Stimulated activated CD4-positive, alpha-beta T cell treated with anti-CD3 and anti-CD28 coated beads, Interleukin-2, amount 100 ng/mL, for 48 hours (primary cell): ENCODE results near the gene CRACR2B.

ENCODE experiments used
- DNase-seq, 2 donors: peaks; one replicate each; pipeline ENCODE4 v3.0.0-alpha.2; 2020

CRACR2B gene

DNA sequence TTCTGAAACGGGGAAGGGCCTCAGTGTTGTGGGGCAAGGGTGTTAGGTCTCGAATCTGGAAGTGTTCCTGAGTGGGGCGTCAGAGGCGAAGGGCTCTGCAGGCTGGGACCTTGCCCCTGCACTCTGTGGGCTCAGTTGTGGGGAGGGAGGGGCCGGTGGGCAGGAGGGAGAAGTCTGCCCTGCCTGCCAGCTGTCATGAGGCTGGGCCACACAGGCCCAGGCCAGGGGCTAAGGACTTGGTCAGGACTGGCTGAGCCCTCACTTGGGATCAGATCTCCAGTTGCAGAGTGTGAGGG, at the start of gene CRACR2B:
Gene CRACR2B (plus strand): TSS at position 23 of the 296 bp plus-strand sequence. CDS start 689 bp downstream, outside the sequence.
- DNase-seq = no peak

GRCh38 chr11:778976-779954, 48.5 kb upstream of the CRACR2B start:
- DNase-seq = no peak

- no peak for DNase-seq
Observed at GRCh38 chr11:779955-780532, 47.7 kb upstream of the CRACR2B start.

- DNase-seq = no peak
Observed at GRCh38 chr11:782264-783174, 45.2 kb upstream of the CRACR2B start.

DNA sequence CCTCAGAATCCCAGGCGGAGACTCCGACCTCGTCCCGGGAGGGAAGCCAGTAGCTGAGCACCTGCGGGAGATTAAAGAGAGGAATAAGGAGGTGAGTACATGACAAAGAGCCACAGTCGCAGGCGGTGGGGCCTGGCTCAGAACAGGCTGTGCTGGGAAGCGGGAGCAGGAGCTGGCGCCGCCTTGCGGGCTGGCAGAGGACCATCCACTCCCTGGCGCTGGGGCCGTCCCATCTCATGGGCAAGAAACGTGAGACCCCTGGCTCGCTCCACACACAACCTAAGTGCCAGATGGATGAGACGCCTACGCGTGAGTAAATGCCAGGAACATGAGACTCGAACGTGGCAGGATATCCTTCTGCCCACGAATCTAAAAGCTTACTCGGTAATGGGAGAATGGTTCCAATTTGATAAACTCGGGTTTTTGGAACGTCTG, 44.1 kb upstream of the CRACR2B start:
- peak in 1 of 2 donors; percentile 36 for DNase-seq

GRCh38 chr11:786235-787083, 41.3 kb upstream of the CRACR2B start:
- no peak for DNase-seq

- DNase-seq = no peak
Observed at GRCh38 chr11:787084-787675, 40.5 kb upstream of the CRACR2B start.

DNA sequence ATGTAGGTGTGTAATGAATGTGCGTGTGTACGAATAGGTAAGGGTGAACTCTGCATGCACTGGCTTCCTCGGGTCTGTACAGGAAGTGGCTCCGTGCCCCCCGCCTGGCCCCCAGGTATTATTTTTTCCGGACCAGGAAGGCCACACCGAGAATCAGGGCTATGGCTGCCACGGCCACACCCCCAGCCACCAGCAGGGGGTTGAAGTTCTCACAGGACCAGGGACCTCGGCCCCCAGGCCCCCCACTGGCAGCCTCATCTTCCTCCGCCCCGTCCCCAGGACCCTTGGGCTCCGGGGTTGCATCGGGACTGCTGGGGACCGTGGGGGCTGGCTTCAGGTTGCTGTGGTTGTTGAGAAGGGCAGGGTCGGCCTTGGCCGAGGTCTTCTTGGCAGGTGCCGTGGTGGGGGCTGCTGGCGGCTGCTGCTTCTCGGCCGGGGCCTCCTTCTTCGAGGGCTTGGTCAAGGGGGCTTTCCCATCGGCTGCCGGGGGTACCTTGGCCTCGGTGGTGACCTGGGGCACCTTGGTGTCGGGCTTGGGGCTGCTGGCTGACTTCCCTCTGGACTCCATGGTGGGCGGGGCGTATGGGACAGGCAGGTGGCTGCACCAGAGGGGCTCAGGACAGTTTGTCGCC, 39.6 kb upstream of the CRACR2B start:
- no peak for DNase-seq

DNA sequence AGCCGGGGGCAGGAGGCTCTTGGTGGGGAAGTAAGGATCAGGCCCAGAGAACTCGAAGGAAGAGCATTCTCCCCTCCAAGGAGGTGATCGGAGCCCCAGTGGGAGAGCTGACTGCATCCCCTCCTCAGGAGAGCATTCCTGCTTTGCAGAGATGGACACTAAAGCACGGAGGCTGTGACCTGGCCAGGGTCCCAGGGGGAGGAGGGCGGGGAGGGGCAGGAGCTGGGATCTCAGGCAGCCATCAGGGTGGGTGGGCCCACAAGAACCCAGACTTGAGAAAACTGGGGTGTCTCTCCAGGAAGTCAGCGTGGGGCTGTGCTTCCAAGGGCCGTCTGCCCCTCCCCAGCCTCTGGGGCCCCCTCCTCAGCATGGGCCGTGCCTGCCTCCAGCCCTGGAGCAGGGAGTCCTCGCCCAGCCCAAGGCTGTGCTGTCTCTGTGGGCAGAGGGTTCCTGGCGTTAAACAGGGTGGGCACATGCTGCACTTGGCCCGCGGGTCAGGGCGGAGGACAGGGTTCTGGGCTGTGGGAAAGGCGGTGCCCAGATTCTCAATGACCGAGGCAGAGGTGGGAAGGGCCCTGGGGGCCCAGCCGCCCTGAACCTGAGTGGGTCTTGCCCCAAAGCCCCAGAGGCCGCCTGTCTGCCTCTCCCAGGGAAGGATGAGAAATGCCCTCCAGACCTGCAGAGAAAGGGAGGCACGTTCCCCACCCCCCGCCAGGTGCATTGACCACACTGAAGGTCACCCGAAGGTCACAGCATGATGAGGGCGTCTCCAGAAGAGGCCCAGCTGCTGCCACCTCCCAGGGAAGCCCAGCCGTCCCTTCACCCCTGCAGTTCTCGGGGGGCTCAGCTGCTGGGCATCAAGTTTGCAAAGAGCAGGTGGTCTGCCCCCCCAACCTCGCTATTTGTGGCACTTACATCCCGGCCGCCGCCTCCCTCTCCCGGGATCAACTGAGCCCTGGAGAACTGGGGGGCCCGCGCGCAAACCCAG, 38.5 kb upstream of the CRACR2B start:
- no peak for DNase-seq

- DNase-seq = peak in 1 of 2 donors; percentile 65
Observed at GRCh38 chr11:789943-790342, 37.8 kb upstream of the CRACR2B start, which contains the start of gene CEND1. Gene CEND1 (minus strand): TSS chr11:790090. CDS start chr11:788576, 1,514 bp downstream.

DNA sequence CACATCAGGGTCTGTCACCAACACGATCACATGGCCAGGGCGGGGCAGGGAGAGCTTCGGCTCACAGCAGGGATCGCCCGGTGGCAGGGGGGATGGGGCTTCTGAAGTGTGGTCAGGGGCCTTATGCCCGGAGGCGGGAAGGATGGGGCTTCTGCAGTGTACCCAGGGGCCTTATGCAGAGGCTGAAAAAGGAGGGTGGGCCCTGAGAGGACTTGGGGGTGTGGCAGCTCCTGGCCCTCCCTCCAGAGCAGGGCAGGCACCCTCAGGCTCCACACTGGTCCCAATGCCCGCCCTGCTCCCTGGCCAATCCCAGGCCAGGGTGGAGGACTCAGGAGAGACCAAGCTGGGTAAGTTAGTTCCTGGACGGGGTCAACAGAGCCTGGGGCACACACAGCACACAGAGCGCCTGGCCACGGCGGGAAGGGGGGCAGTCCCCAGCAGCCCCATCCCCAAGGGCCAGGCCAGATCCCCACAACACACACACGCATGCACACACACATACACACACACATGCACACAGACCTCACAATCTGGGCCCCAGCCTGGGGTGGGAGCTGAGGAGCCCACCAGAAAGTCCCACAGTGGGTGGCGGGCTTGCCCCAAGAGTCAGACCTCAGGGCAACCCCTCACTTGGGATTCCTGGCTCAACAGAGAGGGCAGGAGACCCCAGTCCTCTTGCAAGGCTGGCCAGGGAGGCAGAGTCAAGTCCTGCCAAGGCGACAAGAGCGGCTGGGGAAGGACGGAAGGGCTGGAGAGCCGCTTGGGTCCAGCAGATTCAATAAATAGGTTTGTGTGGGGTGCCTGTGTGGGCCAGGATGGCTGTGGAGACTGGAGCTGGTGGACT, 36.8 kb upstream of the CRACR2B start:
- DNase-seq = no peak

- no peak for DNase-seq
Observed at GRCh38 chr11:791658-792534, 35.8 kb upstream of the CRACR2B start.

GRCh38 chr11:792535-792821, 35.2 kb upstream of the CRACR2B start:
- no peak for DNase-seq

GRCh38 chr11:792873-793272, 34.8 kb upstream of the CRACR2B start:
- DNase-seq = no peak

DNA sequence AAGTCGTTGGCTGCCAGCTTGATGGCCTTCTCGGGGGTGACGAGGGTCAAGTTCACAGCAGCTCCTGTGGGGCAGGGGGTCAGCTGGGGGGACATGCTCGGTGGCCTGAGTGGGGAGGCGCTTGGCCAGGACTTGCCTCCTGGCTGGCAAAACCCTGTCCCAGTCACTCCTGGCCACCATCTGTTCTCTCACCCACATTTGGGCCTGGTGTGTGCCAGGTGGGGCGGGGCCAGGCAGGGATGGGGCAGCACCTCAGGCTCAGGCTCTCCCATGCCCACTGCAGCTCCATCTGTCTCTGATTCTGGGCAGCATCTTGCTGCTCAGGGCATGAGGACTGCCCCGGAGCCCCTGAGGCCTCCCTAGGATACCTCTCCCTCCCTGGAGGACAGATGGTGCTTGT, 34.2 kb upstream of the CRACR2B start:
- no peak for DNase-seq

GRCh38 chr11:794013-794765, 33.5 kb upstream of the CRACR2B start:
- DNase-seq = no peak
